DMS 273 treated with DMSO at 0.1 percent for 48 hours (cell line): Measurements from ENCODE around the gene EIF3K.
"Not testable (repeated sequence)": the region's sequence is repeated elsewhere in the genome, so short reads cannot be mapped to it uniquely, and the experiment has no call there.

ENCODE experiments used
- DNase-seq: peaks from one replicate; lab custom pipeline; 2025; lab: John Stamatoyannopoulos, UW

Gene EIF3K

DNA sequence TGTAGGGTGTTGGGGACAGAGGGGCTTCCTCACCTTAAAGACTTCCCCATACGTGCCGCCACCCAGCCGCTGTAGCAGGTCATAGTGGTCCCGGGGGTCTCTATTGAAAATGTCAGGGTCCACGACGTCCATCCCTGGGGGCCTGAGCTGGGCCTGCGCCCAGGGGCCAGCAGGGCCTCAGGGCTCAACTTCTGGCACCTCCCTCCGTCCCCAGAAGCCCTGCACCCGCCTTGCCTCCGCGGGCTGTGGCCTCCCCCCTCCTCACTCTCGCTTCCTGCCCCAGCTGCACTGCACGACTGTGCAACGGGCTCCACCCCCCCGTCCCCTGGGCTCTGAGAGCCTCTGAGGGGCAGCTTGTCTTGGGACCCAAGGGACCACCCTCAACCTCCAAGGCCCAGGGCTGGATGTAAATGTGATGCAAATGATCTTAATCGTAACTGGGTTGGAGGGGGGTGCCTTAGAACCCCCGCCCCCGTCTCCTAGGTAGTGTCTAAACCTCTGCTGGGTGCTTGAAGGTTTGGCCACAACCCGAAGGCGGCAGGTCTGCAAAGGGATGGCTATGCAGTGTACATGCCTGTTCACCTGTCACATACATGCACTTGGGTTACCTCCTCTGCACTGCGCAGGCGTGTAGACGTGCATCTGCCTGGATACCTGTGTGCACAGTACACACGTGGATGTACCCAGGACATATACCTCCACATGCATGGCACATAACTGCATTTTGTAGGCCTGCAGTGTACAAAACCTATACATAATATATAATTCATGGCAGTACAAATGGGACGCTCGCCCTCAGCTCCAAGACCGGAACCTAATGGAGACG, 1.0 kb upstream of the EIF3K start, which contains the start of gene MAP4K1:
Gene MAP4K1 (minus strand): TSS at position 190 of the 826 bp plus-strand sequence. CDS start 58 bp downstream, at position 132.
- no peak for DNase-seq

DNA sequence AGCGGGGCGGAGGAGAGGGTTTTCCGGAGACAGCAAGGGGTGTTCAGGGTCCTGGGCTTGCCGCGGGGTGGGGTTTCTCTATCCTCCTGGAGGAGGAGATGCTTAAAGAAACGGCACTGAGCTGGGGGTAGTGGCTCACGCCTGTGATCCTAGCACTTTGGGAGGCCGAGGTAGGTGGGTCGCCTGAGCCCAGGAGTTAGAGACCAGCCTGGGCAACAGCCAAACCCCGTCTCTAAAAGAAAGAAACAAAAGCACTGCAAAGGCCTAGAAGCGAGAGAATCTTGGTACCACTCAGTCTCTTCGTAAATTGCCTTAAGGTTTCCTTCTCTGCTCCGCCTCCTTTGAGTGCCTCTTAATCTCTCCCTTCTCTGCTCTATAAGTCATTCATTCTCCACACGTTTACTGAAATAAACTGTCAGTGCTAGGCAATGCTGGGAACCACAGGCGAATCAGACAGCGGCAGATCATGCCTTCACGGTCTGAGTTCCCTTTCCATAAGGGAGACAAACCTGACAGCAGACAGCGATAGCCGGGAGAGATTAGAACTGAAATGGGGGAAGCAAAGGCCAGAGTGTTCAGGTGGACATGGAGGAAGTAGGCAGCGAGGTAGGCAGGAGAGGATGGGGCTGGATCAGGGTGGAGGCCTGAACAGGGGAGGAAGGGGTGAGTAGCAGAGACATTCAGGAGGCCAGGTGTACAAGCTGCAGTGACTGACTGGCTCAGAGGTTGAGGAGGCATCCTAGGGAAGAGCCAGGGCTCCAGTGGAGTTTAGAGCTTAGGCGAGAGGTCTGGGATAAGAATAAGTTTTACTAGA, 580 bp downstream of the EIF3K start:
- no peak for DNase-seq

DNA sequence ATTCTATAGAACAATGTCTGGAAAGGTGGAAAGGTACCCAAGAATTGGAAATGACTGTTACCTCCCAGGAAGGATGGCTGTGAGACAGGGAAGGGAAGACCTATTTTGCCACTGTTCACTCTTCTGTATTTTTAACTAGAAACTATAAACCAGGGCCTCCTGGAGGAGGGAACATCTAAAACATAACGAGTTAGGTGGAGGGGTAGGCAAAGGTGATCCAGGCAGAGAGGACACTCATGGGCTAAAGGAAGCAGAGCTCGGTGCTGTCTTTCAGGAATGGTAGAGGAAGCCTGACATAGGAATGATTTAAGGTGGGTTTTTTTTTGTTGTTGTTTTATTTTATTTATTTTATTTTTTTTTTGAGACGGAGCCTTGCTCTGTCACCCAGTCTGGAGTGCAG, 5.8 kb downstream of the EIF3K start:
- DNase-seq = no peak

DNA sequence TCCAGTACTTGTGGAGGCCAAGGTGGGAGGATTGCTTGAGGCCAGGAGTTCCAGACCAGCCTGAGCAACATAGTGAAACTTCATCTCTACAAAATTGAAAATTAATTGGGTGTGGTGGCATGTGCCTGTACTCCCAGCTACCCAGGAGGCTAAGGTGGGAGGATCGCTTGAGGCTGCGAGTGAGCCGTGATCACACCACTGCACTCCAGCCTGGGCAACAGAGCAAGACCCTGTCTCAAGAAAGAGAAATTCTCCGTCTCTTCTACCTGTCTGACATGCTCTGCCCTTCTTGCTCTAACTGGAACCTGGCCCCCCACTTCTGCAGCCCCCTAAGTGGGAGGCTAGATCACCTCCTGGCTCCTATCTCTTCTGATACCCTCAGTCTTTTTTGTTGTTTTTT, 7.4 kb downstream of the EIF3K start:
- no peak for DNase-seq

DNA sequence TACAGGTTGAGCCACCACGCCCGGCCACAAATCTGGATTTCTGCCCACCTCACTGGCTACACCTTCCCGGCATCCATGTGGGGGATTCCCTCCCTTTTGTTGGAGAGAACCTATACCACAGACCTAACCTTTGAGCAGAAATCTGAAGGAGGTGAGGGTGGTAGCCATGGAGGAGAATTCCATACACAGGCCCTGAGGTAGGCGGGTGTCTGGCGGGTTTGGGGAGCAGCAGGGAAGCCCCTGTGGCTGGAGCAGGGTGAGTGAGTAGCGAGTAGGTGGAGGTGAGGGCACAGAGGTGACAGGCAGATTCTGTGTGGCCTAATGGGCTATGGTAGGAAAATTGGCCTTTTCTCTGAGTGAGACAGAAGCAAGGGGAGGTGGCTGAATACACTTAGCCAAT, 10.6 kb downstream of the EIF3K start:
- no peak for DNase-seq

DNA sequence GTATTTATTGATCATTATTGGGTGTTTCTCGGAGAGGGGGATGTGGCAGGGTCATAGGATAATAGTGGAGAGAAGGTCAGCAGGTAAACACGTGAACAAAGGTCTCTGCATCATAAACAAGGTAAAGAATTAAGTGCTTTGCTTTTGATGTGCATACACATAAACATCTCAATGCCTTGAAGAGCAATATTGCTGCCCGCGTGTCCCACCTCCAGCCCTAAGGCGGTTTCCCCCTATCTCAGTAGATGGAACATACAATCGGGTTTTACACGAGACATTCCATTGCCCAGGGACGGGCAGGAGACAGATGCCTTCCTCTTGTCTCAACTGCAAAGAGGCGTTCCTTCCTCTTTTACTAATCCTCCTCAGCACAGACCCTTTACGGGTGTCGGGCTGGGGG, 12.3 kb downstream of the EIF3K start:
- DNase-seq = not testable (repeated sequence)

DNA sequence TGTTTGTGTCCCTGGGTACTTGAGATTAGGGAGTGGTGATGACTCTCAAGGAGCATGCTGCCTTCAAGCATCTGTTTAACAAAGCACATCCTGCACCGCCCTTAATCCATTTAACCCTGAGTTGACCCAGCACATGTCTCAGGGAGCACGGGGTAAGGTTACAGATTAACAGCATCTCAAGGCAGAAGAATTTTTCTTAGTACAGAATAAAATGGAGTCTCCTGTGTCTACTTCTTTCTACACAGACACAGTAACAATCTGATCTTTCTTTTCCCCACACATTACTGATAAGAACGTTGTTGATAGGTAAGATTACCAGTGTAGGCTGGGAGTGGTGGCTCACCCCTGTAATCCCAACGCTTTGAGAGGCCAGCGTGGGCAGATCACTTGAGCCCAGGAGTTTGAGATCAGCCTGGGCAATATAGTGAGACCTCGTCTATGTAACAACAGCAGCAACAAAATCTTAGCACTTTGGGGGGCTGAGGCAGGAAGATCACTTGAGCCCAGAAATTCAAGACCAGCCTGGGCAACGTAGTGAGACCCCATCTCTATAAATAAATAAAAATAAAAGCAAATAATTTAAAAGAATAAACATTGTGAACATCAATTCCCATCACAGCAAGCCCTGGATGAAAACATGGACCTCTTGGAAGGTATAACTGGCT, 13.0 kb downstream of the EIF3K start:
- DNase-seq = not testable (repeated sequence)

DNA sequence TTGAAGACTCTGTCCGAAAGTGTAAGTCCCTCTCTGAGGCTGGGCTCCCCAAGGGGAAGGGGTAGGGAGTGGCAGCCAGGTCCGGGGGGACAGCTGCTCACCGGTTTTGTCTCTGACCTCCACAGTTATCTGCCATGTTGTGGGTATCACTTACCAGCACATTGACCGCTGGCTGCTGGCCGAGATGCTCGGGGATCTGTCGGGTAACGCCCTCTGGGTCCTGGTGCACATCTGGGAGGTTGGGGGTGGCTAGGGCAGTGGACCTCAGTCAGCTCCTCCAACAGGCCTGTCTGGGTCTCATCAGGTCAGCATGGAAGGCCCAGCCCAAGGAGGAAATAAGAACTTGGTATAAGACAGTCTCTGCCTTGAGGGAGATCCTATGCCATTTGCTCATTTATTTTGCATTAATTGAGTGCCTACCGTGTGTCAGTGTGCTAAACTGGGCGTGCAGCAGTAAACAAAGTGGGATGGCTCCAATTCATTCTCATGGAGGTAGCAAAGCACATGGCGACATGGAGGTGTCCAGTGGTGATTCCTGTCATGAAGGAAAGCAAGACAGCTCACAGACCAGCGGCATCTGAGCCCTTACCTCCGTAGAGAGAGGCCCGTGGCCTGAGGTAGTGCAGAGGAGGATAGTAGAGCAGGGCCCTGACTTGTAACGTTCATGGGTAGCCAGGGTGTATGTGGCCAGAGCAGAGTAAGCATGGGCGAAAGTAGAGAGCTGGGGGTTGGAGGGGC, 13.7 kb downstream of the EIF3K start:
- no peak for DNase-seq

DNA sequence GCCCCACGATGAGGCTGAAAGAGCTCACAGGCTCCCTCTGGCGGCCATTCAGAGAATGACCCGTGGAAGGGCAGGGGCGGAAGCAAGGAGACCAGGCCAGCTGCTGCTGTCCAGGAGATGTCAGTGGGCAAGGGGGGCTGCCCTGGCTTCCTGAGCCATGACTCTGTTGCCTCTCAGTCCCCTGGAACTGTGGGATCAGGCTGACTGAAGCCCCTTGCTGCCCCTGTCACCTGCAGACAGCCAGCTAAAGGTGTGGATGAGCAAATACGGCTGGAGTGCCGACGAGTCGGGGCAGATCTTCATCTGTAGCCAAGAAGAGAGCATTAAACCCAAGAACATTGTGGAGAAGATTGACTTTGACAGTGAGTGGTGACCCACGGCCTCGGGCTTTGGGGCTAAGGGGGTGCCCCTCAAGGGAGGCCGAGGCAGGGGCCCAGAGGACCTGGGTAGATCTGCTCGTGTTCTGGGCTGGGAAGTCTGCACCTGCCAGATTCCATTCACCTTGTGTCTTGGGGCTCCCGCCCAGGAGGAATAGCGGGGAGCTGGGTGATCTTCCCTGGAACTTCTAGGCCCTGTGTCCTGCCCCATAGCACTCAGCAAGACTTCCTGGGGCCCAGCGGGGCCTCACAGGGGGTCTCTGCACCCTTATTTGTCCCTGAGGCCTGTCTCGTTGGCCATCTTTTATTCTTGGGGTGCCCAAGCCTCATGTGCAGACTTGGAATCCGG, 15.9 kb downstream of the EIF3K start:
- DNase-seq = peak; percentile 16

DNA sequence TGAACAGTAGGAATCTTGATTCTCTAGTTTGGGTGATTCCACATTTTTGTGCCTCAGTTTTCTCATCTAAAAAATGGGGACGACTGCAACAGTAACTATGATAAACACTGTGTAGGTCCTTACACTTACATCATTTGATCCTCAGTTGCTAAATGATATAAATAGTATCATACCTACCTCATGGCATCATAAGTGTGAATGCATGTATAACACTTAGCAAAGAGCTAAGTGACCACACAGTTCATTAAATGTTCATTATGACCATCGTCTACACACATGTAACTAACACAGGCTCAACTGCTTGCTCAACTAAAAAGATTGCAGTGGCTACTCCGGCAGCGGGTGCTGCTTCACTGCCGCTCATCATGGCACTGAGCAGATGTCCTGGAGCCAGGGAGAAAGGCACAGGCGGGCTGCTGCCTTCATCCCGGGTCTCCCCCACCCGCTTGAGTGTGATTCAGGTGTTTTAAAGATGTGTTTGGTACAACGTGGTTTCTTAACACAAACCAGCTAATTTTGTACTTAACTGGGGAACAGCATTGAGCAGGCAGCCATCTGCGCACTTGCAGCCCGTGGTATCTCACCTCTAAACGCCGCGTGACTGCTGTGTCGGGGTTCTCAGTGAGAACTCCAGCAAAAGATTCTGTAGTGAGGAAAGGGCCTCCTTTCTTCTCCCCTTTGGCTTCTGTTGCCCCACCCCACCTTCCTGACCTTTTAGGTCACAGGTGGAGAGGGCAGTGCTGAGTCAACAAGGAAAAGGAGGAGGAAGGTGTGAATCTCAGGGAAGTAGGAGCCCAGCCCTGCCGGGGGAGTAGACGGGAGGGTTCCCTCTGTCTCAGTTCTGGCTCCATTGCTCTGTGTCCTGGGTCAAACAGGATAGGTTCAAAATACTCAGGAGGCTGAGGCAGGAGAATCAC, 16.8 kb downstream of the EIF3K start:
- no peak for DNase-seq

DNA sequence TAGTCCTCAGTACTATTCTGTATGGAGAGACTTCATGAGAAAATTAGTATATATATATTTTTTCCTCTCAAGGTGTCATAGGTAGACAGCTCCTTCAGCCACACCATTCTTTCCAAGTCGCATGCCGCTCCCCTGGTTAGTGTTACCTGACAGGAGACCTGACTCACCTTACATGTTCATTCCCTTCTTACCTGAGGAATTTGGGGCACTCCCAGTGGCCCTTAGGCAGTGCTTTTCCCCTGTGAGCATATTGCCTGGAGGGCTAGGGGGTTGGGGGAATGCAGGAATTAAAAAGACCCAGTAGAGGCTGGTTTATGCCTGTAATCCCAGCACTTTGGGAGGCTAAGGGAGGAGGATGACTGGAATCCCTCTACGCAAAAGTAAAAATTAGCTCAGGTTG, 19.5 kb downstream of the EIF3K start:
- DNase-seq = no peak

DNA sequence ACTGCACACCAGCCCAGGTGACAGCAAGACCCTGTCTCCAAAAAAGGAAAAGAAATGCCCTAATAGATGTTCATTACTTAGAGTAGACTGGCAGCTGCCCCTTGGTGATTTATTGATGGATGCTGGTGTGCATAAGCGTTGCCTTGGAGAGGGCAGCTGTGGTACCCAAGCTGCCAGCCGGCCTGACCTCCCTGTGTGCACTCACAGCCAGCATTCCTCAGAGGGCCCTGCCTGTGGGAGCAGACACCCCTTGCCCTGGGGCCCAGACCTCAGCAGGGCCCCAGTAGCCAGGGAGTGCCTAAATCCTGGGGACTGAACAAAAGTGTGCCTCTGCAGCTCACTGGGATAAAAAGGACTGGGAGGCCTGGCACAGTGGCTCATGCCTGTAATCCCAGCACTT, 20.7 kb downstream of the EIF3K start:
- DNase-seq = no peak

DNA sequence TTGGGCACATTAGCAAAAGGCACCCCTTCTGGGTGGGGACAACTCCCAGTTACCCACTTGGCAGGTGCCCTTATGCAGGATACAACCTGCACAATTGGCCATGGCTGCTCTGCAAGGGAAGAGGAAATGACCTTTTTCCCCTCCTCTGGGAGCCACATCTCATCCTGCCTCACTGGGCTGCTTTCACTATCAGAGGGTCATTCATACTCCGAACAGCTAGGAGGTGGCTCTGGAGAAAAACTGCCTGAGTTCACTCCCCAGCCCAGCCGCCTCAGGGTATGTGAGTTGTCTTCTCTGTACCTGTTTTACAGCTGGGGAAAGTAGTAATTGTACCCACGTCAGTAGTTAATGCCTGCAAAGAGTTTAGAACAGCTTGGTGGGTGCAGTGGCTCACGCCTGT, 21.4 kb downstream of the EIF3K start:
- DNase-seq = no peak

DNA sequence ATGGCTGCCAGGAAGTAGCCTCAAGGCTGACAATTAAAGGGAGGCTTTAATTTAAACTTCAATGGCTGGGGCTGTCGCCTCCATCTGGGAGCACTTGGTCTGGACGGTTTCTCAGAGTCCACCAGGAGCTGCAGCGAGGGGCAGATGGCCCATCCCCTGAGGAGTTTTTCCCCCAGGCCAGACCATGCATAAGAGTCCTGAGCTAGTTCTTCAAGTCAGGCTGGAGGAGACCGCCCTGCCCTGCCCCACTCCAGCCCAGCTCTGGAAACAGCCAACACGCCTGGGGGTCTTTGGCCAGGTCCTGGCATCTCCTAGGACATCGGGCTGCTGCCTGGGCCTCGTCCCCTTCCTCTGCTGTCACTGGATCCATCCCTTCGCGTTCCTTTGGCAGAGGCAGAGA, 23.2 kb downstream of the EIF3K start:
- no peak for DNase-seq

DNA sequence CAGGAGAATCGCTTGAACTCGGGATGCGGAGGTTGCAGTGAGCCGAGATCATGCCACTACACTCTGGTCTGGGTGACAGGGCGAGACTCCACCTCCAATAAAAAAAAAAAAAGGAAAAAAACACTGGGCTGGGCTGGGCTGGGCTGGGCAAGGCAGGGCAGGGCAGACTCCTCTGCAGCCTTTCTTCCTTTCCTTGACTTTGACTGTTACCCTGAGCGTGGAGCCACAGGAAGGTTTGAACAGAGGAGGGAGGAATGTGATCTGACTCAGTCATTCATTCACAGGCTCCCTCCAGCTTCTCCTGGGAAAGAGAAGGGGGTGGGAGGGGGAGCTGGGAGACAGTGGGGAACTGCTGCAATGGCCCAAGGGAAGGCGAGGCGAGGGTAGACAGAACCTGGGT, 25.7 kb downstream of the EIF3K start:
- no peak for DNase-seq

DNA sequence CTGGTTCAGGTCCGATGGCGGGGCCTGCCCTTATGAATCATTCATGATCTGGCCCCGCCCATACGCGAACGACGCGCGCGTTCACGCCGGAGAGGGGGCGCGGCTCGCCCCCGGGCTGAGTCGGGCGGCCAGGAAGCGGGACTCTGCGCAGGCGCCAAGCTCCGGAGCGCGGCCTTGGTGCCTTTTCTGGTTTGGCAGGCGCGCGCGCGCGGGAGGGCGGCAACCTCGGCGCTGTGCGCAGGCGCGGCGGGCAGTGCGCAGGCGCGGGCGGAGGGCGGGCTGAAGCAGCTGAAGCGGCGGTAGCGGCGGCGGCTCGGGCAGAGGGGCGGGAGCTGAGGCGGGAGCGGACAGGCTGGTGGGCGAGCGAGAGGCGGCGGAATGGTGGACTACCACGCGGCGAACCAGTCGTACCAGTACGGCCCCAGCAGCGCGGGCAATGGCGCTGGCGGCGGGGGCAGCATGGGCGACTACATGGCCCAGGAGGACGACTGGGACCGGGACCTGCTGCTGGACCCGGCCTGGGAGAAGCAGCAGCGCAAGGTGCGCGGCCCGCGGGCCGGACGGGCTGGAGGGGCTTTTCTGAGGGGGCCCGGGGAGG, 28.5 kb downstream of the EIF3K start, which contains the start of gene ACTN4:
Gene ACTN4 (plus strand): TSS at position 282 of the 598 bp plus-strand sequence. CDS start 97 bp downstream, at position 379.
- peak; percentile 87 for DNase-seq

DNA sequence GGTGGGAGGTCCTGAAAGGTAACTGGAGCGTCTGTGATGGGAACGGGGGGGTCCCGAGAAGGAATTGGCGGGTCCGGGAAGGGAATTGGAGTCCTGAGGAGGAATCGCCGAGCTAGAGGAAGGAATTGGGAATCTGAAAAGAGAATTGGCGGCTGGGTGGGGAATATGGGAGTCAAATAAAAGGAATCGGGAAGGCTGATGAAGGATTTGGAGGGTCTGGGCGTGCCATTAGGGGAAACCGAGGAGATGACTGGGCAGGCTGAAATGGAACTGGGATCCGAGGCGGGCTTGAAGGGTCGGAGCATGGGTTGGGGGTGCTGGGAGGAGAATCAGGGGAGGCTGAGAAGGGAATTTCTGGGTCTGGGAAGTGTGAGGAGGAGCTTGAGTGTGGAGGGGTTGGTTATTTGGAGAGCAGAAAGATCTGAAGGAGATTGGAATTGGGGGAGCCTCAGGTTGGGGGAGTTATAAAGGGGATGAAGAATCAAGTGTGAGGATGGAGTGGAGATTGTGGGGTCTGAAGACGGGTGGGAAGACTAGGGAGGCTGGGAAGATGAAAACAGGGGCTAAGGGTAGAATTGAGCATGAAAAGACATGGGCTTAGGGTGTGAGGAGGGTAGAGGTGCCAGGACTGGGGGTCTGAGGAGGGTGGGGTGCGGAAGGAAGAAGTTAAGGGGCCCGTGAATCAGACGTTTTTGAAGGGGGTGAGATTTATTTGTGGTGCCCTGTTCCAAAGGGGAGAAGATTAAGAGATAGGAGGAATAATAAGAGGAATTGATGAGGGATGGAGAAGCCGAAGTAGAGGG, 29.2 kb downstream of the EIF3K start:
- no peak for DNase-seq

DNA sequence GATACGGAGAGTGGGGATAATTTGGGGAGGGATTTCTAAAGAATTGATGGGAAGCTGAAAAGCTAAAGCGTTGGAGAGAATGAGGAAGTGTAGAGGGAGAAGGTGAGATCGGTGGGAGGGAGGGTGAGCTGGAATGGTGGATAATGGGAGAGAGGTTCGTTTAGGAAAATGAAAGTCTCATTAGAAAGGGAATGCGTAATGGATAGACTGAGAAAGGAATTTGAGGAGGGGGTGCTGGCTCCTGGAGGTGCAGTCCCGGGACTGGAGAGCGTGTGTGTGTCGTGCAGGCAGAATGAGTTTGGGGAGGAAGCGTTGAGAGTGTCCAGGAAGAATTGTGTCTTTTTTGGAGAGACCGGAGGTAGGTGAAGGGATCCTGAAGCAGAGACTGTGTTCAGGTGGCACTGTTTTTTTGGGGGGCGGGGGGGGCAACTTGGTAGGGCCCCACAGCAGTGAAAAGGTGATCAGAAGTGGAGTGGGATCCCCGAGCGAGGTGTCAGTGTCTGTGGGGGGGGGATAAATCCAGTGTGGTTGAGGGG, 29.8 kb downstream of the EIF3K start:
- no peak for DNase-seq
